ENCODE results near the gene PRKACB.

Gene PRKACB

GRCh38 chr1:84271441-84272151, 127.5 kb downstream of the PRKACB start:
- Histone ChIP-seq H3K4me3 (ENCODE audit: low read depth, low read length) (no peak overlapping the region), H3K27me3 (ENCODE audit: insufficient read depth, low read depth, severe bottlenecking) (no peaks in the 10 kb centered on the region), H3K9me3 (ENCODE audit: severe bottlenecking) (no peaks in the 10 kb centered on the region), H3K27ac (no peak overlapping the region), H3K36me3 (no peaks in the 10 kb centered on the region)
- no peak for TF ChIP-seq CTCF (IDR thresholded peaks at IDR 0.05; ENCODE audit: low read depth, low read length)
- no peak for DNase-seq

DNA sequence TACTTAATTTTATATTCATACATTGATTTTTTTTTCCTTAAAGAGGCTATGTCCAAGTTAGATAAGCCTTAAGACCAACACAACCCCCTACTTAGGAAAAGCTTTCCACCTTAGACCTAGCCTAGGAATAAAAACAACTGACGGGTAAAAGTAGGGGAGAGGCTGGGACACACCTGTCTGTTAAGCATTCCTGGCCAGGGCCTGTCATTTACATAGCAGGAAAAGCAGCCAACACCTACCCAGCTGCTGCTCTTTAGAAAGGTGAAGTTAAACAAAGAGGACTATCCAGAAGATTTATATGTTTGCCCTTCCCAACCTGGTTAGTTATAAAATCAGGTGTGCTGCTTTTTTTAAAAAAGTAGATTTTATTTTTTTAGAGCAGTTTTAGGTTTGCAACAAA, 128.3 kb downstream of the PRKACB start:
- no peak for DNase-seq
- H3K9me3 ChIP-seq (ENCODE audit: severe bottlenecking), result no peaks in the 10 kb centered on the region

DNA sequence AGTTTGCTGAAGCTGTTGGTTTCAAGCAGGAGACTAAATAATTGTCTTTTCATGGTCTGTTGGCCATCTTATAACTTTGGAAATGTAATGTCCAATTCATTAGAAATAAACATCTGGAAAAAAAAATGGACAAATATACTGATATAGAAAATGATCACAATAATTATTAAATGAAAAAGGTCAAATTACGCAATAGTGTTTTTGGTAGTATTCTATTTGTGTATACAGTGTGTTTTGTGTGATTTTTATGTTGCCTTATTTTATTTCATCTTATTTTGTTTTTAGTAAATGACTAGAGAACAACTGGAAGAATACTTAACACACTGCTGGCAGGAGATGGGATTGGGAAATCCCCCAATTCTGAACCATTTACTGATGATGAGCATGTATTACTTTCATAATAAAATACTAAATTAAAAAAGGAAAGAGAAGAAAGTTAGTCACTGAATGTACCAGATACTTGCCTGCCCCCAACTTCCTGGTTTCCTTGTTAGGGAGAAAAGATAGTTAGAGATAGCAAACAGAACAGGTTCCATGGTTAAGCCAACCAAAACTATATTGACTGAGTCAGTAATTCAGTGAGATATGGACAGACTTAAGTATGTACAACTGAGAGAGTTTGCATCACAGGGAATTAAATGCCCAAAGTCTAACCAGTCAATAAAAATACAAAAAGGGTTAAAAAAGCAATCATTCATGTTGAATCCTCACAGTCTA, 133.4 kb downstream of the PRKACB start:
- no peak overlapping the region for H3K4me3 ChIP-seq (ENCODE audit: low read depth, low read length)
- no peaks in the 10 kb centered on the region for H3K36me3 ChIP-seq
- no peaks in the 10 kb centered on the region for H3K9me3 ChIP-seq (ENCODE audit: severe bottlenecking)
- no peak overlapping the region for H3K27ac ChIP-seq
- TF ChIP-seq CTCF (IDR thresholded peaks at IDR 0.05; ENCODE audit: low read depth, low read length), result no peak
- DNase-seq, result no peak
- no peaks in the 10 kb centered on the region for H3K27me3 ChIP-seq (ENCODE audit: insufficient read depth, low read depth, severe bottlenecking)

More for the DNA sequence above, 128.3 kb downstream of the PRKACB start:
- no peak for TF ChIP-seq CTCF (IDR thresholded peaks at IDR 0.05; ENCODE audit: low read depth, low read length)
- Histone ChIP-seq H3K36me3 (no peaks in the 10 kb centered on the region), H3K4me3 (ENCODE audit: low read depth, low read length) (no peak overlapping the region), H3K27me3 (ENCODE audit: insufficient read depth, low read depth, severe bottlenecking) (no peaks in the 10 kb centered on the region), H3K27ac (no peak overlapping the region)

GRCh38 chr1:84278905-84279304, 134.8 kb downstream of the PRKACB start:
- Histone ChIP-seq H3K36me3 (no peaks in the 10 kb centered on the region), H3K27me3 (ENCODE audit: insufficient read depth, low read depth, severe bottlenecking) (no peaks in the 10 kb centered on the region), H3K9me3 (ENCODE audit: severe bottlenecking) (no peaks in the 10 kb centered on the region), H3K4me3 (ENCODE audit: low read depth, low read length) (no peak overlapping the region), H3K27ac (no peak overlapping the region)
- no peak for TF ChIP-seq CTCF (IDR thresholded peaks at IDR 0.05; ENCODE audit: low read depth, low read length)
- no peak for DNase-seq

DNA sequence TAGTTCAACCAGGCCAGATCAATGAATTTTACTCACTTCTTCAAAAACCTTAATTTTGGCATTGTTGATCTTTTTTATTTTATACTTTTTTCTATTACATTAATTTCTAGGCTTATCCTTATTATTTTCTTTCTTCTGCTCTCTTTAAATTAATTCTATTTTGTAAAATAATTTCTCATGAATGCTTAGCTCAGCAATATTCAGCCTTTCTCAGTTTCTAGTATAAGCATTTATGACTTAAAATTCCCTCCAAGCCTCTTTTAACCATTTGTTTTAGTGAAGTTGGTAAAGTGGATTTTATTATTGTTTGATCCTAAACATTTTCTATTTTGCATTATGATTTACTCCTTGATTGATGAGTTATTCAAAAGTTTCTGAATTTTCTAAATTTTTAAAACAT, 136.8 kb downstream of the PRKACB start:
- Histone ChIP-seq H3K27ac (no peak overlapping the region), H3K36me3 (no peaks in the 10 kb centered on the region), H3K9me3 (ENCODE audit: severe bottlenecking) (no peaks in the 10 kb centered on the region), H3K27me3 (ENCODE audit: insufficient read depth, low read depth, severe bottlenecking) (no peaks in the 10 kb centered on the region), H3K4me3 (ENCODE audit: low read depth, low read length) (no peak overlapping the region)
- no peak for DNase-seq
- no peak for TF ChIP-seq CTCF (IDR thresholded peaks at IDR 0.05; ENCODE audit: low read depth, low read length)
